ENCODE data around the gene SLC10A6. TPM values are rescaled to one million over a fixed set of nuclear protein-coding genes. Genes with fewer than 3 reads are reported as not detected.

SLC10A6 gene, protein sequence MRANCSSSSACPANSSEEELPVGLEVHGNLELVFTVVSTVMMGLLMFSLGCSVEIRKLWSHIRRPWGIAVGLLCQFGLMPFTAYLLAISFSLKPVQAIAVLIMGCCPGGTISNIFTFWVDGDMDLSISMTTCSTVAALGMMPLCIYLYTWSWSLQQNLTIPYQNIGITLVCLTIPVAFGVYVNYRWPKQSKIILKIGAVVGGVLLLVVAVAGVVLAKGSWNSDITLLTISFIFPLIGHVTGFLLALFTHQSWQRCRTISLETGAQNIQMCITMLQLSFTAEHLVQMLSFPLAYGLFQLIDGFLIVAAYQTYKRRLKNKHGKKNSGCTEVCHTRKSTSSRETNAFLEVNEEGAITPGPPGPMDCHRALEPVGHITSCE
- 0.16 TPM for polyA plus RNA-seq
- long read RNA-seq, donor 1 = 0 reads
- long read RNA-seq, donor 2 = 0 reads
- long read RNA-seq, donor 3 = 0 reads
- long read RNA-seq, donor 4 = 0 reads
- long read RNA-seq, donor 5 = 0 reads
- long read RNA-seq, donor 6 = 0 reads
- long read RNA-seq, donor 7 = 0 reads
- long read RNA-seq, donor 8 = 0 reads
- long read RNA-seq, donor 9 = 0 reads
- long read RNA-seq, donor 10 = 0 reads
- long read RNA-seq, donor 11 = 0 reads

DNA sequence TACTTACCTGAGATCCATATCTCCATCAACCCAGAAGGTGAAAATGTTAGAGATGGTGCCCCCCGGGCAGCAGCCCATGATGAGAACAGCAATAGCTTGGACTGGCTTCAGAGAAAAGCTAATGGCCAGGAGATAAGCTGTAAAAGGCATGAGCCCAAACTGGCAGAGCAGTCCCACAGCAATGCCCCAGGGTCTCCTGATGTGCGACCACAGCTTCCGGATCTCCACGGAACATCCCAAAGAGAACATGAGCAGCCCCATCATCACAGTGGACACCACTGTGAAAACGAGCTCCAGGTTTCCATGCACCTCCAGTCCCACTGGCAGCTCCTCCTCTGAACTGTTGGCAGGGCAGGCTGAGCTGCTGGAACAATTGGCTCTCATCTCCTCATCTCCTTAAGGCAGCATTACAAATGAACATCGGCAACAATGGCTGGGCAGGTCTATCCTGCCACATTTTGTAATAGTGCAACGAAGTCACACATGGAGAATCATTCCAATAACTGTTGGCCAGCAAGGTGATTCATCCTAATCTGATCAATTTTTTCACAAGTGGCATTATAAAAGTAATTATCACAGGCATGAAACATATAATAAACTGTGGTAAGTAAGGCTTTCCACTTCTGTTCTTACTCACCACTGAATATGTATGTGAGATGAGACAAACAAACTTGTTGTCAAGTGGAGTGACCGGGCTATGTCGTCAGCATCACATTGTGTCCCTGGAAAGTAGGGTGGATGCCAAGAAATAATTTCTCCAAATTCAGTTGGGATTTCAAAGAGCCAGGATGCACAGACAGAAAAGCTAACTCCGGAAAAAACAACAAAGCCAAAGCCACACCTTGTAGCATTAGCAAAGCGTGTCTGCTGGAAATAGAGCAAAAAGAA is at the start of gene SLC10A6:
Gene SLC10A6, minus strand, starts transcription at position 653 of the 888 bp plus-strand sequence. Its CDS starts 269 bp downstream, at position 384.
- Histone ChIP-seq H3K27me3 (ENCODE audit: control insufficient read depth, insufficient read depth, low read length) (no peaks in the 10 kb centered on the region), H3K36me3 (ENCODE audit: control insufficient read depth, insufficient read depth, low read length) (no peaks in the 10 kb centered on the region), H3K4me1 (ENCODE audit: control insufficient read depth, insufficient read depth, low read length) (no peaks in the 10 kb centered on the region), H3K27ac (ENCODE audit: low read length) (no peak within 1 kb of the TSS), H3K9me3 (ENCODE audit: control insufficient read depth, low read depth, low read length) (no peaks in the 10 kb centered on the region), H3K4me3 (ENCODE audit: low read length) (no peak within 1 kb of the TSS)
- DNase-seq = no peak
- WGBS (ENCODE audit: insufficient coverage, low lambda C conversion rate) = 92% methylated on average over 2 of the region's 11 CpGs

DNA sequence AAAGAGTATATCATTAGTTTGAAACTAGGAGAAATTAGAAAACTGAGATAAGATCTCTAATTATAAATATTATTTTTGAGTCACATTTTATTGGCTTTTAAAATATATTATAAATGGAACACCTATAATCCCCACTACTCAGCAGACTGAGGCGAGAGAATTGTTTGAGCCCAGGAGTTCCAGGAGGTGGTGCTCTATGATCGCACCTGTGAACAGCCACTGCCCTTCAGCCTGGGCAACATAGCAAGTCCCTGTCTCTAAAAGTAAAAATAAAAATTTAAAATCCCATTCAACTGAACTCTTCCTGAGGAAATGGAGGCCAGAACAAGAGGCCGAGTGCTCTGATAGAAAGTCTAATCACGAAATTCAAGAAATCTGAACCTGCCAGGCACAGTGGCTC is 49.4 kb upstream of the SLC10A6 start:
- Histone ChIP-seq H3K9me3 (ENCODE audit: control insufficient read depth, low read depth, low read length) (no peaks in the 10 kb centered on the region), H3K27ac (ENCODE audit: low read length) (no peak overlapping the region), H3K36me3 (ENCODE audit: control insufficient read depth, insufficient read depth, low read length) (no peaks in the 10 kb centered on the region), H3K27me3 (ENCODE audit: control insufficient read depth, insufficient read depth, low read length) (no peaks in the 10 kb centered on the region), H3K4me1 (ENCODE audit: control insufficient read depth, insufficient read depth, low read length) (no peaks in the 10 kb centered on the region), H3K4me3 (ENCODE audit: low read length) (no peak overlapping the region)
- 100% methylated on average over 1 of the region's 4 CpGs for WGBS (ENCODE audit: insufficient coverage, low lambda C conversion rate)
- no peak for DNase-seq

GRCh38 chr4:86896596-86896995 is 47.4 kb upstream of the SLC10A6 start:
- H3K9me3 ChIP-seq (ENCODE audit: control insufficient read depth, low read depth, low read length) = no peaks in the 10 kb centered on the region
- H3K4me1 ChIP-seq (ENCODE audit: control insufficient read depth, insufficient read depth, low read length) = no peaks in the 10 kb centered on the region
- H3K27ac ChIP-seq (ENCODE audit: low read length) = no peak overlapping the region
- H3K36me3 ChIP-seq (ENCODE audit: control insufficient read depth, insufficient read depth, low read length) = no peaks in the 10 kb centered on the region
- no peak for DNase-seq
- no peaks in the 10 kb centered on the region for H3K27me3 ChIP-seq (ENCODE audit: control insufficient read depth, insufficient read depth, low read length)
- H3K4me3 ChIP-seq (ENCODE audit: low read length) = no peak overlapping the region
- 94% methylated on average over 2 of the region's 4 CpGs for WGBS (ENCODE audit: insufficient coverage, low lambda C conversion rate)

DNA sequence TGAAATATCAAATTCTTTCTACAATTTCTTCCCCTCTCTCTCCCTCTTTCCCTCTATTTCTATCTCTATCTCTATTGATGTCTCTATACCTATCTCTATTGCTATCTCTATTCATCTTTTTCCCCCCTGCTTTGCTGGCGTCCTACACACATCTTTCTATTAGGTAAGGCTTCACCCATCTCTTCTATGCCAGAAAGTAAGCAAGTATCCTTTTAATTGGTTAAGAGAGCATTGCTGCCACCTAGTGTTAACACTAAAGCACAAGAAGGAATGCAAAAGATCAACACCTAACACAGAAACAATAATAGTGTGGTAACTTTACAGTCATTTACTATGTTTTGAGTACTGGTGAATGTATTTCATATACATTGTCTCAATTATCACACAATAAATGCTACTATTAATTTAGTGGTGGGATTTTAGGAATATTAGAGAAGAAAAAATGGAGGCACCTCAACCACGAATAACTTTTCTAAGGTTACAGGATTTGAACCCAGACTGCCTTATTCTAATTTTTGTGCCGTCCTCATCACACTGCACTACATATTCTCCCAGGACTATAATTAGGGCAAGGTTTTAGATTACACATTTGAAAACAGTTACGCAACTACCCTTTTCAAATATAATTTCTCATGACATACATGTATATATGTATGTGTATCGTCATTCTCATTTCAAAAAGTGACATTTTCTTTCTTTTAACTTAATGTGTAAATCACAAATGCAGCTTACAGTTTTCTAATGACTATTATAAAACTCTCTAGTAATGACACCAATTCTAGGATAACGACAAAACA is 46.7 kb upstream of the SLC10A6 start:
- no peaks in the 10 kb centered on the region for H3K9me3 ChIP-seq (ENCODE audit: control insufficient read depth, low read depth, low read length)
- H3K27ac ChIP-seq (ENCODE audit: low read length) = no peak overlapping the region
- H3K4me1 ChIP-seq (ENCODE audit: control insufficient read depth, insufficient read depth, low read length) = no peaks in the 10 kb centered on the region
- no peak overlapping the region for H3K4me3 ChIP-seq (ENCODE audit: low read length)
- DNase-seq = peak; percentile 39 to 53
- H3K36me3 ChIP-seq (ENCODE audit: control insufficient read depth, insufficient read depth, low read length) = no peaks in the 10 kb centered on the region
- WGBS (ENCODE audit: insufficient coverage, low lambda C conversion rate) = 79% methylated on average over 4 of the region's 6 CpGs
- no peaks in the 10 kb centered on the region for H3K27me3 ChIP-seq (ENCODE audit: control insufficient read depth, insufficient read depth, low read length)

- Histone ChIP-seq H3K4me1 (ENCODE audit: control insufficient read depth, insufficient read depth, low read length) (no peaks in the 10 kb centered on the region), H3K27me3 (ENCODE audit: control insufficient read depth, insufficient read depth, low read length) (no peaks in the 10 kb centered on the region), H3K27ac (ENCODE audit: low read length) (no peak overlapping the region), H3K9me3 (ENCODE audit: control insufficient read depth, low read depth, low read length) (no peaks in the 10 kb centered on the region), H3K4me3 (ENCODE audit: low read length) (no peak overlapping the region), H3K36me3 (ENCODE audit: control insufficient read depth, insufficient read depth, low read length) (no peaks in the 10 kb centered on the region)
- DNase-seq = no peak
Measured at GRCh38 chr4:86894455-86894854, 45.3 kb upstream of the SLC10A6 start.

GRCh38 chr4:86893136-86893535 is 44.0 kb upstream of the SLC10A6 start:
- no peak for DNase-seq
- H3K27ac ChIP-seq (ENCODE audit: low read length) = no peak overlapping the region
- no peaks in the 10 kb centered on the region for H3K9me3 ChIP-seq (ENCODE audit: control insufficient read depth, low read depth, low read length)
- no peaks in the 10 kb centered on the region for H3K27me3 ChIP-seq (ENCODE audit: control insufficient read depth, insufficient read depth, low read length)
- H3K4me3 ChIP-seq (ENCODE audit: low read length) = no peak overlapping the region
- no peaks in the 10 kb centered on the region for H3K36me3 ChIP-seq (ENCODE audit: control insufficient read depth, insufficient read depth, low read length)
- no CpG with 5 or more reads among the region's 19 CpGs for WGBS (ENCODE audit: insufficient coverage, low lambda C conversion rate)
- no peaks in the 10 kb centered on the region for H3K4me1 ChIP-seq (ENCODE audit: control insufficient read depth, insufficient read depth, low read length)

DNA sequence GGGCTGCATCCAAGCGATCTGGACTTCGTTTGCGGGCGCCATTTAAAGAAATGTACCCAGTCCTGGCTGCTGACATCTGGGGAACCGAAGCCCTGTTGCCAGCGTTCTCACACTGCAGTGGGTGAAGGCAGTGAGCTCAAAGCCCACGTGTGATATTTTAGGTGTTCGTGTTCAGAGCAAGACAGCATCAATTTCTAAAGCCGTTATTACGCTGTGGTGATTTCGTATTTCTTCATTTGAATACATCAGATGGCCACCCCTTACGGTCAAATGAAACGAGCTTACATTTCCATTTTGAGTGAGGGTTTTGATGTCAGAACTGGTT is 43.4 kb upstream of the SLC10A6 start:
- Histone ChIP-seq H3K27ac (ENCODE audit: low read length) (no peak overlapping the region), H3K4me3 (ENCODE audit: low read length) (peak overlapping the region; percentile 81), H3K36me3 (ENCODE audit: control insufficient read depth, insufficient read depth, low read length) (no peaks in the 10 kb centered on the region), H3K27me3 (ENCODE audit: control insufficient read depth, insufficient read depth, low read length) (no peaks in the 10 kb centered on the region), H3K4me1 (ENCODE audit: control insufficient read depth, insufficient read depth, low read length) (no peaks in the 10 kb centered on the region), H3K9me3 (ENCODE audit: control insufficient read depth, low read depth, low read length) (no peaks in the 10 kb centered on the region)
- no peak for DNase-seq
- WGBS (ENCODE audit: insufficient coverage, low lambda C conversion rate) = 20% methylated on average over 1 of the region's 13 CpGs

DNA sequence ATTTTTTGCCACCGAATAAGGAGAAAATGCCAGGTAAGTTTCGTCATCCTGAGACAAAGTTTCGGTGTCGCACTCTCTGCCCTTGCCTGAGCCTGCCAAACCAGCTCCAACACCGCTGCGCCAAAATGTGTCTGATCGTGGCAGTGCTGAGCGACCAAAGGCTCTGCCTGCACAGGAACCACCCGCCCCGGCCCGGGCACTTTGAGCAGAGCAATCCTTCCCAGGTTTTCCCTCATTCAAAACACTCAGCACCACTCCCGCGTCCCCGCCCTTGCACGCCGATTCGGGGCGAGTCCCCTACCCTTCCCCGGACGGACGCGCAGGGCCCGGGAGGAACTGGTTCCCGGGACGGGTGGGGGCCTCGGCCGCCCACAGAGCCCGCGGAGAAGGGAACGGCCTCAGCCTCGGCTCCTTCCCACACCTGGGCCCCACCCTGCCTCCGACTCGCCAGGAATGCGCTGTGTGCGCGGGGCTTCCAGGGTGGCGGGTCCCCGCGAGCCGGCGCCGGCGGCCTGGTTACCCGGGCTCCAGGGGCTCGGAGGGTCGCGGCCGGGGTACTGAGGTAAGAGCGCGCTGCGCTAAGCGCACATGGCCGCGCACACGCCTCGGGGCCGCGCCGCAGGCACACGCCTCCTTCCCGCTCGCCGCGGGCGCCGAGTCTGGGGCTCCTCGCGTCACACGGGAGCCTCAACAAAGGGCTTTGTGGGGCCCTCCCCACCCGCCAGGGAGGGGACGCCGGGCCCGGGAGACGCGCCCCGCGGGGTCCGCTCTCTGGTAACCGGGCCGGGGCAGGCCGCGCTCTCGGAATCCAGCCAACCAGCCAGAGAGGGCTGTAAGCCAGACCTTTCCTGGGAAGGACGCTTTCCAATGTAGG is 42.8 kb upstream of the SLC10A6 start, which contains the start of gene C4orf36:
Gene C4orf36, minus strand, starts transcription at position 661 of the 874 bp plus-strand sequence. CDS start 902 bp downstream, outside the sequence.
- WGBS (ENCODE audit: insufficient coverage, low lambda C conversion rate) = no CpG with 5 or more reads among the region's 84 CpGs
- peak; percentile 43 to 84 for DNase-seq
- H3K27ac ChIP-seq (ENCODE audit: low read length) = peak within 1 kb of the TSS; percentile 13
- H3K27me3 ChIP-seq (ENCODE audit: control insufficient read depth, insufficient read depth, low read length) = no peaks in the 10 kb centered on the region
- no peaks in the 10 kb centered on the region for H3K36me3 ChIP-seq (ENCODE audit: control insufficient read depth, insufficient read depth, low read length)
- H3K4me3 ChIP-seq (ENCODE audit: low read length) = peak within 1 kb of the TSS; percentile 81
- no peaks in the 10 kb centered on the region for H3K9me3 ChIP-seq (ENCODE audit: control insufficient read depth, low read depth, low read length)
- no peaks in the 10 kb centered on the region for H3K4me1 ChIP-seq (ENCODE audit: control insufficient read depth, insufficient read depth, low read length)

DNA sequence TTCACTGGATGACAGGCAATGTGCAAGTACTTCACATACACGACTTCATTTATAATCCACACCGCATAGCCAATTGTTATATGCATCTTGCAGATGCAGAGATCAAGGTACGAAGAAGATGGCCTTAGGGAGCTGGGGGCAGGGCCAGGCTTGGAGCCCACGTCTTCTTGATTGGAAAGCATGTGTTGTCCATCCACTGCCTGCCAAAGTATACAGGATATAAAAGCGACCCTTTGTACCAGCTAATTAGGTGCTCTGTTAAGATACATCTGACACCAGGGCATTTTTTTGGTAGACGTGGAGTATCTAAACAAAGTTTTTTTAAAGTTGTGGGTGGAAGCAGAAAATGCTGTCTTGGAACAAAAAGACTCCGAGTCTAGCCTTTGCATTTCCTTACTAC is 41.6 kb upstream of the SLC10A6 start:
- Histone ChIP-seq H3K27ac (ENCODE audit: low read length) (no peak overlapping the region), H3K4me1 (ENCODE audit: control insufficient read depth, insufficient read depth, low read length) (no peaks in the 10 kb centered on the region), H3K4me3 (ENCODE audit: low read length) (no peak overlapping the region), H3K36me3 (ENCODE audit: control insufficient read depth, insufficient read depth, low read length) (no peaks in the 10 kb centered on the region), H3K27me3 (ENCODE audit: control insufficient read depth, insufficient read depth, low read length) (no peaks in the 10 kb centered on the region), H3K9me3 (ENCODE audit: control insufficient read depth, low read depth, low read length) (no peaks in the 10 kb centered on the region)
- no peak for DNase-seq
- WGBS (ENCODE audit: insufficient coverage, low lambda C conversion rate) = no CpG with 5 or more reads among the region's 7 CpGs

Data from large intestine (tissue), 12 donors.